A673 (cell line): Measurements from ENCODE around the gene KANSL1L. TPM values are rescaled to one million over a fixed set of nuclear protein-coding genes. Genes with fewer than 3 reads are reported as not detected.

Experiments
- BruUV-seq: library from RNA; stranded (reverse); fragments of 400-500 nt; replicated peaks from 2 replicates; lab custom pipeline; 2021; lab: Mats Ljungman, UMichigan
- CTCF ChIA-PET: fragments of 300-600 bp; sonication (Branson Sonifier 250); formaldehyde crosslinking; loops from one replicate; lab custom pipeline; 2022; ENCODE audit warnings: antibody characterized with exemption; lab: Charles Lee
- POLR2A ChIA-PET: fragments of 300-600 bp; sonication (Branson Sonifier 250); formaldehyde crosslinking; loops from one replicate; lab custom pipeline; 2022; ENCODE audit warnings: antibody characterized with exemption; ENCODE audit not compliant: low non-redundant PET; lab: Charles Lee
- DNase-seq: peaks from one replicate; pipeline ENCODE4 v3.0.0-alpha.2; 2015; ENCODE audit warnings: low spot score
- H3K27ac ChIP-seq: fragments of 200-600 bp; sonication (generic); 2 replicates; pipeline ENCODE4 v1.5.1; 2016; ENCODE audit warnings: mixed run types, low read depth, mild to moderate bottlenecking, mixed read lengths, antibody characterized with exemption, low read length; ENCODE audit not compliant: poor library complexity, severe bottlenecking
- H3K27me3 ChIP-seq: fragments of 200-600 bp; sonication (generic); replicated peaks from 2 replicates; pipeline ENCODE4 v1.6.1; 2017; ENCODE audit warnings: mixed run types, low read depth, mild to moderate bottlenecking, mixed read lengths, antibody characterized with exemption, low read length; ENCODE audit not compliant: insufficient read depth, poor library complexity
- H3K36me3 ChIP-seq: fragments of 200-600 bp; sonication (generic); 2 replicates; pipeline ENCODE4 v1.6.1; 2016; ENCODE audit warnings: mixed run types, mild to moderate bottlenecking, mixed read lengths, antibody characterized with exemption, low read length; ENCODE audit not compliant: insufficient read depth, poor library complexity, severe bottlenecking
- H3K4me1 ChIP-seq: fragments of 200-600 bp; sonication (generic); 2 replicates; pipeline ENCODE4 v1.6.1; 2017; ENCODE audit warnings: mixed run types, mild to moderate bottlenecking, mixed read lengths, antibody characterized with exemption, low read length; ENCODE audit not compliant: insufficient read depth, poor library complexity, severe bottlenecking
- H3K4me3 ChIP-seq: fragments of 200-600 bp; sonication (generic); 2 replicates; pipeline ENCODE4 v1.5.1; 2016; ENCODE audit warnings: low read depth, mixed run types, mild to moderate bottlenecking, mixed read lengths, low read length; ENCODE audit not compliant: poor library complexity, severe bottlenecking
- H3K9me3 ChIP-seq: fragments of 200-600 bp; sonication (generic); 2 replicates; pipeline ENCODE4 v1.6.1; 2016; ENCODE audit warnings: mixed run types, low read depth, mild to moderate bottlenecking, mixed read lengths, antibody characterized with exemption, low read length; ENCODE audit not compliant: poor library complexity, severe bottlenecking
- CTCF ChIP-seq: fragments of 300-800, 200-600 bp; sonication (generic); conservative IDR thresholded peaks from 2 replicates; pipeline ENCODE4 v1.5.1; 2017; ENCODE audit warnings: low read depth, mild to moderate bottlenecking, antibody characterized with exemption, low read length, moderate library complexity, mixed read lengths
- EZH2 ChIP-seq: fragments of 200-600 bp; sonication (generic); IDR thresholded peaks from 2 replicates; pipeline ENCODE4 v1.6.1; 2017; ENCODE audit warnings: borderline replicate concordance, low read depth, mild to moderate bottlenecking, mixed read lengths, antibody characterized with exemption, low read length; ENCODE audit not compliant: poor library complexity, severe bottlenecking
- intact Hi-C: fragments of 100-400 bp; cut with micrococcal nuclease; formaldehyde crosslinking; loops from one replicate; pipeline ENCODE4 v1.10.0; 2022; ENCODE audit not compliant: unreplicated experiment
- total RNA-seq: library from RNA; stranded (reverse); gene quantifications from 2 replicates; pipeline ENCODE4 v1.2.3, GENCODE V29; 2021

Gene KANSL1L
- total RNA-seq, 1 experiment from 2014 or later = 17.7 TPM

DNA sequence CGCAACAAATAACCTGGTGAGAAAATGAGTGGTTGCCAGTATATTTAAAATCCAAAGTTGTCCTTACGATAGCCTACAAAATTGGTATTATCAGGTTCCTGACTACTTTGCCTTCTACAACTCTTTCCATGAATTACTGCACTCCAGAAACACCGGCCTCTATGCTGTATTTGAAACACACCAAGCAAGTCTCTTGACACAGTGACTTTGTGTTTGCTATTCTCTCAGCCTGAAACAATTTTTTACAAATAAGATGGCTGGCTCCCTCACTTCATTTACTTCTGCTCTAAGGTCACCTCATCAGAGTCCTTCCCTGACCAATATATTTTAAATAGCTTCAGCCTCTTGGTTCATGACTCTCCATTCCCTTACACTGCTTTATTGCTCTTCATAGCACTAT lies 12.2 kb downstream of the KANSL1L start:
- no peak for DNase-seq
- ChIA-PET CTCF (no interaction called here), POLR2A (no interaction called here)
- Histone ChIP-seq H3K9me3 (no peaks in the 10 kb centered on the region), H3K36me3 (no peaks in the 10 kb centered on the region), H3K27me3 (no peaks in the 10 kb centered on the region), H3K27ac (no peak overlapping the region), H3K4me1 (peaks cover 12% of the 10 kb centered on the region), H3K4me3 (no peak overlapping the region)
- intact Hi-C loops = no loop called here
- TF ChIP-seq CTCF (no peak), EZH2 (no peak)
- no TSS peak for BruUV-seq

GRCh38 chr2:210158236-210158635 lies 13.0 kb downstream of the KANSL1L start:
- H3K4me3 ChIP-seq = no peak overlapping the region
- H3K36me3 ChIP-seq = peaks cover 7% of the 10 kb centered on the region
- no peak for DNase-seq
- POLR2A ChIA-PET = no interaction called here
- intact Hi-C loops = no loop called here
- CTCF ChIA-PET = no interaction called here
- no peak overlapping the region for H3K27ac ChIP-seq
- H3K4me1 ChIP-seq = peaks cover 11% of the 10 kb centered on the region
- H3K27me3 ChIP-seq = no peaks in the 10 kb centered on the region
- no peak for TF ChIP-seq EZH2
- no peak for TF ChIP-seq CTCF
- no peaks in the 10 kb centered on the region for H3K9me3 ChIP-seq
- no TSS peak for BruUV-seq

- Histone ChIP-seq H3K27ac (no peak overlapping the region), H3K9me3 (no peaks in the 10 kb centered on the region), H3K4me3 (no peak overlapping the region), H3K36me3 (peaks cover 7% of the 10 kb centered on the region), H3K4me1 (peaks cover 4% of the 10 kb centered on the region), H3K27me3 (no peaks in the 10 kb centered on the region)
- BruUV-seq = no TSS peak
- CTCF ChIA-PET = no interaction called here
- no peak for DNase-seq
- POLR2A ChIA-PET = no interaction called here
- intact Hi-C loops = no loop called here
- TF ChIP-seq EZH2 = no peak
- TF ChIP-seq CTCF = no peak
Measured at GRCh38 chr2:210157526-210157925, 13.7 kb downstream of the KANSL1L start.
